Glutamatergic neuron (in vitro differentiated cells): ENCODE measurements around the gene COPS3. TPM values are rescaled to one million over a fixed set of nuclear protein-coding genes. Genes with fewer than 3 reads are reported as not detected.

Experiments
- DNase-seq: peaks from one replicate; pipeline ENCODE4 v3.0.0; 2022
- H3K27ac Mint-ChIP-seq: one replicate; pipeline ENCODE4 v1.8.0; 2020; ENCODE audit warnings: mild to moderate bottlenecking, mixed read lengths, inconsistent platforms; ENCODE audit not compliant: unreplicated experiment
- H3K27me3 Mint-ChIP-seq: one replicate; pipeline ENCODE4 v1.8.0; 2020; ENCODE audit warnings: mild to moderate bottlenecking, moderate library complexity, mixed read lengths, inconsistent platforms; ENCODE audit not compliant: unreplicated experiment
- H3K36me3 Mint-ChIP-seq: one replicate; pipeline ENCODE4 v1.8.0; 2020; ENCODE audit warnings: mild to moderate bottlenecking, mixed read lengths, inconsistent platforms; ENCODE audit not compliant: unreplicated experiment
- H3K4me1 Mint-ChIP-seq: one replicate; pipeline ENCODE4 v1.8.0; 2020; ENCODE audit warnings: mild to moderate bottlenecking, low read depth, mixed read lengths, inconsistent platforms; ENCODE audit not compliant: unreplicated experiment
- H3K4me3 Mint-ChIP-seq: one replicate; pipeline ENCODE4 v1.8.0; 2020; ENCODE audit warnings: mild to moderate bottlenecking, mixed read lengths, inconsistent platforms; ENCODE audit not compliant: unreplicated experiment
- H3K9me3 Mint-ChIP-seq: one replicate; pipeline ENCODE4 v1.8.0; 2020; ENCODE audit warnings: mild to moderate bottlenecking, moderate library complexity, mixed read lengths, inconsistent platforms; ENCODE audit not compliant: unreplicated experiment
- CTCF ChIP-seq: fragments of 200-600 bp; sonication (generic); IDR thresholded peaks from one replicate; pipeline ENCODE4 v1.5.0; 2021; ENCODE audit not compliant: partially characterized antibody, unreplicated experiment
- total RNA-seq: library from RNA; stranded (reverse); fragmentation: NEBNext Ultra II Directional; extraction: Animal tissue kit (Norgen Biotek cat#: 25700); gene quantifications from one replicate; pipeline ENCODE4 v1.2.1, GENCODE V29; 2021; ENCODE audit not compliant: unreplicated experiment

COPS3 gene
- total RNA-seq, 1 donor from 2014 or later, result 71.7 TPM

GRCh38 chr17:17215575-17215974 lies 65.5 kb downstream of the COPS3 start:
- peaks cover 14% of the 10 kb centered on the region for H3K4me1 Mint-ChIP-seq
- no peak for DNase-seq
- no peak overlapping the region for H3K27ac Mint-ChIP-seq
- no peaks in the 10 kb centered on the region for H3K36me3 Mint-ChIP-seq
- peaks cover 12% of the 10 kb centered on the region for H3K27me3 Mint-ChIP-seq
- H3K4me3 Mint-ChIP-seq, result no peak overlapping the region
- no peak for TF ChIP-seq CTCF
- peaks cover 7% of the 10 kb centered on the region for H3K9me3 Mint-ChIP-seq

GRCh38 chr17:17214646-17215436 lies 66.2 kb downstream of the COPS3 start:
- no peak for DNase-seq
- Mint-ChIP-seq H3K4me1 (peaks cover 8% of the 10 kb centered on the region), H3K9me3 (peaks cover 7% of the 10 kb centered on the region), H3K4me3 (no peak overlapping the region), H3K36me3 (no peaks in the 10 kb centered on the region), H3K27ac (no peak overlapping the region), H3K27me3 (peaks cover 7% of the 10 kb centered on the region)
- no peak for TF ChIP-seq CTCF

- H3K4me1 Mint-ChIP-seq, result peaks cover 7% of the 10 kb centered on the region
- peaks cover 7% of the 10 kb centered on the region for H3K9me3 Mint-ChIP-seq
- H3K4me3 Mint-ChIP-seq, result no peak overlapping the region
- no peak overlapping the region for H3K27ac Mint-ChIP-seq
- H3K36me3 Mint-ChIP-seq, result no peaks in the 10 kb centered on the region
- peaks cover 7% of the 10 kb centered on the region for H3K27me3 Mint-ChIP-seq
- DNase-seq, result no peak
- TF ChIP-seq CTCF, result no peak
Measured at GRCh38 chr17:17213775-17214174, 67.3 kb downstream of the COPS3 start.

GRCh38 chr17:17207998-17208397 lies 73.0 kb downstream of the COPS3 start:
- peaks cover 2% of the 10 kb centered on the region for H3K27me3 Mint-ChIP-seq
- H3K4me1 Mint-ChIP-seq, result peaks cover 2% of the 10 kb centered on the region
- H3K36me3 Mint-ChIP-seq, result no peaks in the 10 kb centered on the region
- no peak for DNase-seq
- H3K4me3 Mint-ChIP-seq, result no peak overlapping the region
- H3K27ac Mint-ChIP-seq, result no peak overlapping the region
- peaks cover 4% of the 10 kb centered on the region for H3K9me3 Mint-ChIP-seq
- no peak for TF ChIP-seq CTCF

GRCh38 chr17:17206913-17207335 lies 74.1 kb downstream of the COPS3 start:
- Mint-ChIP-seq H3K4me3 (no peak overlapping the region), H3K27ac (no peak overlapping the region), H3K36me3 (no peaks in the 10 kb centered on the region), H3K4me1 (peaks cover 2% of the 10 kb centered on the region), H3K27me3 (peaks cover 2% of the 10 kb centered on the region), H3K9me3 (peaks cover 4% of the 10 kb centered on the region)
- DNase-seq, result no peak
- TF ChIP-seq CTCF, result no peak
